HCT116 (cell line): Measurements from ENCODE around the gene RAVER1. TPM values are rescaled to one million over a fixed set of nuclear protein-coding genes. Genes with fewer than 3 reads are reported as not detected.

Experiments
- ATAC-seq: fragments of 200-7000 bp; cut with Tn5 transposase; 2 replicates; pipeline ENCODE4 v1.9.1; 2020; ENCODE audit warnings: mild to moderate bottlenecking, moderate library complexity
- BruUV-seq: library from RNA; stranded (reverse); fragments of 400-500 nt; replicated peaks from 2 replicates; lab custom pipeline; 2021; lab: Mats Ljungman, UMichigan
- CTCF ChIA-PET: fragments of 300-600 bp; sonication (Branson Sonifier 250); formaldehyde crosslinking; loops from one replicate; lab custom pipeline; 2021; ENCODE audit warnings: antibody characterized with exemption; lab: Charles Lee
- POLR2A ChIA-PET: fragments of 300-600, 350-600 bp; sonication (Branson Sonifier 250); formaldehyde crosslinking; loops from one replicate; lab custom pipeline; 2021; ENCODE audit warnings: antibody characterized with exemption; lab: Charles Lee
- RAD21 ChIA-PET, 2 experiments: fragments of 300-600 bp; sonication (Branson Sonifier 250); formaldehyde crosslinking; loops; one replicate each; lab custom pipeline; 2023; ENCODE audit warnings: low total read pairs in 2 of 2; ENCODE audit not compliant: uncharacterized antibody in 2 of 2, unreplicated experiment in 2 of 2, low non-redundant PET in 1 of 2; lab: Charles Lee
- DNase-seq: peaks from one replicate; pipeline ENCODE4 v3.0.0-alpha.2; 2010; ENCODE audit warnings: low read depth, low spot score
- H2AFZ ChIP-seq: fragments of 200-600 bp; shearing (Covaris generic), sonication (generic); 2 replicates; pipeline ENCODE4 v1.6.1; 2017; ENCODE audit warnings: low read depth, mixed run types, mixed read lengths, antibody characterized with exemption, low read length; ENCODE audit not compliant: poor library complexity, severe bottlenecking
- H3K27ac ChIP-seq: 2 replicates; pipeline ENCODE4 v1.5.1; 2012; ENCODE audit warnings: low read depth, low read length
- H3K27me3 ChIP-seq: fragments of 200-600 bp; sonication (generic); 2 replicates; pipeline ENCODE4 v1.6.1; 2016; ENCODE audit warnings: mixed run types, low read length, mixed read lengths; ENCODE audit not compliant: insufficient read depth
- H3K36me3 ChIP-seq, 2 experiments: fragments of 200-500 bp in 1 of 2; fragments of 200-600 bp in 1 of 2; sonication (Bioruptor generic) in 1 of 2; sonication (generic) in 1 of 2; 2 replicates each; pipeline versions ENCODE4 v1.5.1 to v1.6.1; 2014 to 2016; ENCODE audit warnings: low read length in 2 of 2, inconsistent platforms in 1 of 2, mixed read lengths in 1 of 2, mixed run types in 1 of 2; ENCODE audit not compliant: insufficient read depth in 2 of 2, control insufficient read depth in 1 of 2
- H3K4me1 ChIP-seq, 2 experiments: fragments of 200-600 bp in 1 of 2; sonication (generic) in 1 of 2; 2 replicates each; pipeline versions ENCODE4 v1.5.1 to v1.6.1; 2012 to 2017; ENCODE audit warnings: low read length in 2 of 2, inconsistent platforms in 1 of 2, mild to moderate bottlenecking in 1 of 2, mixed read lengths in 1 of 2, mixed run types in 1 of 2, moderate library complexity in 1 of 2; ENCODE audit not compliant: insufficient read depth in 2 of 2, control insufficient read depth in 1 of 2
- H3K4me2 ChIP-seq: fragments of 200-600 bp; sonication (generic); 2 replicates; pipeline ENCODE4 v1.6.1; 2017; ENCODE audit warnings: mixed run types, low read length, mixed read lengths
- H3K4me3 ChIP-seq, 2 experiments: fragments of 200-600 bp in 1 of 2; sonication (generic) in 1 of 2; replicated peaks in 1 of 2; 2 replicates each; pipeline ENCODE4 v1.5.1; 2011 to 2016; ENCODE audit warnings: low read length in 2 of 2, control low read depth in 1 of 2, low read depth in 1 of 2, mild to moderate bottlenecking in 1 of 2, mixed read lengths in 1 of 2, mixed run types in 1 of 2
- H3K79me2 ChIP-seq: fragments of 200-600 bp; sonication (generic); 2 replicates; pipeline ENCODE4 v1.6.1; 2017; ENCODE audit warnings: mild to moderate bottlenecking, mixed run types, low read length, moderate library complexity, mixed read lengths; ENCODE audit not compliant: insufficient read depth
- H3K9ac ChIP-seq: fragments of 200-600 bp; sonication (generic); 2 replicates; pipeline ENCODE4 v1.6.1; 2016; ENCODE audit warnings: low read length, mixed read lengths
- H3K9me2 ChIP-seq: fragments of 200-600 bp; sonication (generic), shearing (Covaris generic); 2 replicates; pipeline ENCODE4 v1.6.1; 2017; ENCODE audit warnings: mixed run types, mild to moderate bottlenecking, moderate library complexity; ENCODE audit not compliant: insufficient read depth
- H3K9me3 ChIP-seq, 2 experiments: fragments of 200-500 bp in 1 of 2; fragments of 200-600 bp in 1 of 2; sonication (Bioruptor generic) in 1 of 2; sonication (generic) in 1 of 2; 2 replicates each; pipeline ENCODE4 v1.6.1; 2014 to 2017; ENCODE audit warnings: low read length in 2 of 2, mixed read lengths in 2 of 2, inconsistent platforms in 1 of 2, low read depth in 1 of 2, mild to moderate bottlenecking in 1 of 2, mixed run types in 1 of 2, moderate library complexity in 1 of 2; ENCODE audit not compliant: control insufficient read depth in 1 of 2, insufficient read depth in 1 of 2
- H4K20me1 ChIP-seq: fragments of 200-600 bp; sonication (generic), shearing (Covaris generic); 2 replicates; pipeline ENCODE4 v1.6.1; 2017; ENCODE audit warnings: mixed run types, mild to moderate bottlenecking, moderate library complexity; ENCODE audit not compliant: insufficient read depth
- CEBPB ChIP-seq: IDR thresholded peaks from 2 replicates; pipeline ENCODE4 v1.6.1; 2012; ENCODE audit warnings: low read depth
- EGR1 ChIP-seq: IDR thresholded peaks from 2 replicates; pipeline ENCODE4 v1.6.1; 2012; ENCODE audit warnings: low read depth
- ELF1 ChIP-seq: IDR thresholded peaks from 2 replicates; pipeline ENCODE4 v1.6.1; 2012; ENCODE audit warnings: low read depth, borderline replicate concordance
- EZH2 ChIP-seq: fragments of 200-600 bp; sonication (generic); IDR thresholded peaks from 2 replicates; pipeline ENCODE4 v1.6.1; 2017; ENCODE audit warnings: antibody characterized with exemption, mixed run types
- EZH2phosphoT487 ChIP-seq: fragments of 200-600 bp; IDR thresholded peaks from 2 replicates; pipeline ENCODE4 v1.6.1; 2018; ENCODE audit warnings: antibody characterized with exemption, borderline replicate concordance
- FOSL1 ChIP-seq: IDR thresholded peaks from 2 replicates; pipeline ENCODE4 v1.6.1; 2012; ENCODE audit warnings: low read depth
- POLR2A ChIP-seq: IDR thresholded peaks from 2 replicates; pipeline ENCODE4 v1.7.0; 2011; ENCODE audit warnings: borderline replicate concordance; ENCODE audit not compliant: insufficient read depth, insufficient read length; ENCODE audit errors: extremely low read depth
- POLR2AphosphoS5 ChIP-seq: IDR thresholded peaks from 2 replicates; pipeline ENCODE4 v1.6.1; 2011; ENCODE audit warnings: mild to moderate bottlenecking, low read depth, low read length, moderate library complexity
- SIN3A ChIP-seq: IDR thresholded peaks from 2 replicates; pipeline ENCODE4 v1.6.1; 2012; ENCODE audit warnings: low read depth
- SRF ChIP-seq: IDR thresholded peaks from 2 replicates; pipeline ENCODE4 v1.6.1; 2012; ENCODE audit warnings: low read depth
- TCF7L2 ChIP-seq: IDR thresholded peaks from 2 replicates; pipeline ENCODE4 v1.7.0; 2011; ENCODE audit warnings: borderline replicate concordance, inconsistent platforms; ENCODE audit not compliant: insufficient read depth, insufficient read length; ENCODE audit errors: extremely low read depth
- ZFX ChIP-seq: fragments of 450-650 bp; IDR thresholded peaks from 2 replicates; pipeline ENCODE4 v1.6.1; 2017
- ZNF274 ChIP-seq: fragments of 200-500 bp; sonication (Bioruptor generic); IDR thresholded peaks from 2 replicates; pipeline ENCODE4 v1.6.1; 2014; ENCODE audit warnings: mild to moderate bottlenecking, low read depth, low read length, inconsistent platforms
- intact Hi-C: fragments of 100-400 bp; cut with micrococcal nuclease; formaldehyde crosslinking; loops from 2 replicates; pipeline ENCODE4 v1.10.0; 2022
- total RNA-seq: library from RNA; stranded (reverse); gene quantifications from one replicate; pipeline ENCODE4 v1.2.1, GENCODE V29; 2021; ENCODE audit not compliant: unreplicated experiment
- TF ChIP-seq, protein P1 (sequence below): IDR thresholded peaks from 2 replicates; pipeline ENCODE4 v1.6.1; 2011; ENCODE audit warnings: mild to moderate bottlenecking, low read length, moderate library complexity; ENCODE audit not compliant: insufficient replicate concordance; ENCODE audit errors: extremely low read depth
- TF ChIP-seq, protein P2 (sequence below): IDR thresholded peaks from 2 replicates; pipeline ENCODE4 v1.6.1; 2012
- TF ChIP-seq, protein P3 (sequence below): IDR thresholded peaks from 2 replicates; pipeline ENCODE4 v1.6.1; 2012
- TF ChIP-seq, protein P4 (sequence below): IDR thresholded peaks from 2 replicates; pipeline ENCODE4 v1.6.1; 2012; ENCODE audit warnings: low read depth
- TF ChIP-seq, protein P5 (sequence below), 3 experiments: fragments of 200-600 bp in 1 of 3; sonication (generic) in 1 of 3; IDR thresholded peaks in 2 of 3; conservative IDR thresholded peaks in 1 of 3; 2 replicates each; pipeline ENCODE4 v1.5.1; 2012 to 2017; ENCODE audit warnings: low read depth in 2 of 3, low read length in 2 of 3, antibody characterized with exemption in 1 of 3, borderline replicate concordance in 1 of 3, control low read depth in 1 of 3, mild to moderate bottlenecking in 1 of 3, mixed read lengths in 1 of 3, mixed run types in 1 of 3, moderate library complexity in 1 of 3; ENCODE audit not compliant: insufficient read depth in 1 of 3

Gene RAVER1
- total RNA-seq, 1 experiment from 2014 or later: 71.0 TPM

DNA sequence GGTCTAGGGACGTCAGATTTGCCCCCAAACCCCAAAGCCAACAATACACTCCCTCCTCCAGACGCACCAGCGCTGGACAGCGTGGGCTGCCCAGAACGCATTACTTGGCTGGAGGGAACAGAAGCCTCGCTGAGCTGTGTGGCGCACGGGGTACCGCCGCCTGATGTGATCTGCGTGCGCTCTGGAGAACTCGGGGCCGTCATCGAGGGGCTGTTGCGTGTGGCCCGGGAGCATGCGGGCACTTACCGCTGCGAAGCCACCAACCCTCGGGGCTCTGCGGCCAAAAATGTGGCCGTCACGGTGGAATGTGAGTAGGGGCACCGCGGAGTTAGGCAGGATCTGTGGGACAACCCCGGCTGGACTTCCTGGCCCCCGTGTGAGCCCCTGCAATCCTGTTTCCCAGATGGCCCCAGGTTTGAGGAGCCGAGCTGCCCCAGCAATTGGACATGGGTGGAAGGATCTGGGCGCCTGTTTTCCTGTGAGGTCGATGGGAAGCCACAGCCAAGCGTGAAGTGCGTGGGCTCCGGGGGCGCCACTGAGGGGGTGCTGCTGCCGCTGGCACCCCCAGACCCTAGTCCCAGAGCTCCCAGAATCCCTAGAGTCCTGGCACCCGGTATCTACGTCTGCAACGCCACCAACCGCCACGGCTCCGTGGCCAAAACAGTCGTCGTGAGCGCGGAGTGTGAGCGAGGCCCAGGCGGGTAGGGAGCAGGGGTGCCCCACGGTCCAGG is 39.5 kb downstream of the RAVER1 start:
- CTCF ChIA-PET: no interaction called here
- no peak overlapping the region; the same call in 1 of the 2 replicates for H3K27ac ChIP-seq
- no TSS peak for BruUV-seq
- no peak for TF ChIP-seq EZH2
- no peak for TF ChIP-seq SIN3A
- TF ChIP-seq, protein P1, sequence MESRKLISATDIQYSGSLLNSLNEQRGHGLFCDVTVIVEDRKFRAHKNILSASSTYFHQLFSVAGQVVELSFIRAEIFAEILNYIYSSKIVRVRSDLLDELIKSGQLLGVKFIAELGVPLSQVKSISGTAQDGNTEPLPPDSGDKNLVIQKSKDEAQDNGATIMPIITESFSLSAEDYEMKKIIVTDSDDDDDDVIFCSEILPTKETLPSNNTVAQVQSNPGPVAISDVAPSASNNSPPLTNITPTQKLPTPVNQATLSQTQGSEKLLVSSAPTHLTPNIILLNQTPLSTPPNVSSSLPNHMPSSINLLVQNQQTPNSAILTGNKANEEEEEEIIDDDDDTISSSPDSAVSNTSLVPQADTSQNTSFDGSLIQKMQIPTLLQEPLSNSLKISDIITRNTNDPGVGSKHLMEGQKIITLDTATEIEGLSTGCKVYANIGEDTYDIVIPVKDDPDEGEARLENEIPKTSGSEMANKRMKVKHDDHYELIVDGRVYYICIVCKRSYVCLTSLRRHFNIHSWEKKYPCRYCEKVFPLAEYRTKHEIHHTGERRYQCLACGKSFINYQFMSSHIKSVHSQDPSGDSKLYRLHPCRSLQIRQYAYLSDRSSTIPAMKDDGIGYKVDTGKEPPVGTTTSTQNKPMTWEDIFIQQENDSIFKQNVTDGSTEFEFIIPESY: no peak
- no peak for TF ChIP-seq POLR2A
- TF ChIP-seq TCF7L2: no peak
- TF ChIP-seq POLR2AphosphoS5: no peak
- TF ChIP-seq EGR1: no peak
- TF ChIP-seq, protein P2, sequence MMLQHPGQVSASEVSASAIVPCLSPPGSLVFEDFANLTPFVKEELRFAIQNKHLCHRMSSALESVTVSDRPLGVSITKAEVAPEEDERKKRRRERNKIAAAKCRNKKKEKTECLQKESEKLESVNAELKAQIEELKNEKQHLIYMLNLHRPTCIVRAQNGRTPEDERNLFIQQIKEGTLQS: no peak
- TF ChIP-seq, protein P3, sequence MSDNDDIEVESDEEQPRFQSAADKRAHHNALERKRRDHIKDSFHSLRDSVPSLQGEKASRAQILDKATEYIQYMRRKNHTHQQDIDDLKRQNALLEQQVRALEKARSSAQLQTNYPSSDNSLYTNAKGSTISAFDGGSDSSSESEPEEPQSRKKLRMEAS: no peak
- no peak for TF ChIP-seq SRF
- no peak for TF ChIP-seq ZFX
- no peak for TF ChIP-seq ZNF274
- TF ChIP-seq ELF1: no peak
- no peak for TF ChIP-seq EZH2phosphoT487
- no peak for TF ChIP-seq CEBPB
- TF ChIP-seq, protein P4, sequence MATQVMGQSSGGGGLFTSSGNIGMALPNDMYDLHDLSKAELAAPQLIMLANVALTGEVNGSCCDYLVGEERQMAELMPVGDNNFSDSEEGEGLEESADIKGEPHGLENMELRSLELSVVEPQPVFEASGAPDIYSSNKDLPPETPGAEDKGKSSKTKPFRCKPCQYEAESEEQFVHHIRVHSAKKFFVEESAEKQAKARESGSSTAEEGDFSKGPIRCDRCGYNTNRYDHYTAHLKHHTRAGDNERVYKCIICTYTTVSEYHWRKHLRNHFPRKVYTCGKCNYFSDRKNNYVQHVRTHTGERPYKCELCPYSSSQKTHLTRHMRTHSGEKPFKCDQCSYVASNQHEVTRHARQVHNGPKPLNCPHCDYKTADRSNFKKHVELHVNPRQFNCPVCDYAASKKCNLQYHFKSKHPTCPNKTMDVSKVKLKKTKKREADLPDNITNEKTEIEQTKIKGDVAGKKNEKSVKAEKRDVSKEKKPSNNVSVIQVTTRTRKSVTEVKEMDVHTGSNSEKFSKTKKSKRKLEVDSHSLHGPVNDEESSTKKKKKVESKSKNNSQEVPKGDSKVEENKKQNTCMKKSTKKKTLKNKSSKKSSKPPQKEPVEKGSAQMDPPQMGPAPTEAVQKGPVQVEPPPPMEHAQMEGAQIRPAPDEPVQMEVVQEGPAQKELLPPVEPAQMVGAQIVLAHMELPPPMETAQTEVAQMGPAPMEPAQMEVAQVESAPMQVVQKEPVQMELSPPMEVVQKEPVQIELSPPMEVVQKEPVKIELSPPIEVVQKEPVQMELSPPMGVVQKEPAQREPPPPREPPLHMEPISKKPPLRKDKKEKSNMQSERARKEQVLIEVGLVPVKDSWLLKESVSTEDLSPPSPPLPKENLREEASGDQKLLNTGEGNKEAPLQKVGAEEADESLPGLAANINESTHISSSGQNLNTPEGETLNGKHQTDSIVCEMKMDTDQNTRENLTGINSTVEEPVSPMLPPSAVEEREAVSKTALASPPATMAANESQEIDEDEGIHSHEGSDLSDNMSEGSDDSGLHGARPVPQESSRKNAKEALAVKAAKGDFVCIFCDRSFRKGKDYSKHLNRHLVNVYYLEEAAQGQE: no peak
- TF ChIP-seq FOSL1: no peak
- TF ChIP-seq, protein P5, sequence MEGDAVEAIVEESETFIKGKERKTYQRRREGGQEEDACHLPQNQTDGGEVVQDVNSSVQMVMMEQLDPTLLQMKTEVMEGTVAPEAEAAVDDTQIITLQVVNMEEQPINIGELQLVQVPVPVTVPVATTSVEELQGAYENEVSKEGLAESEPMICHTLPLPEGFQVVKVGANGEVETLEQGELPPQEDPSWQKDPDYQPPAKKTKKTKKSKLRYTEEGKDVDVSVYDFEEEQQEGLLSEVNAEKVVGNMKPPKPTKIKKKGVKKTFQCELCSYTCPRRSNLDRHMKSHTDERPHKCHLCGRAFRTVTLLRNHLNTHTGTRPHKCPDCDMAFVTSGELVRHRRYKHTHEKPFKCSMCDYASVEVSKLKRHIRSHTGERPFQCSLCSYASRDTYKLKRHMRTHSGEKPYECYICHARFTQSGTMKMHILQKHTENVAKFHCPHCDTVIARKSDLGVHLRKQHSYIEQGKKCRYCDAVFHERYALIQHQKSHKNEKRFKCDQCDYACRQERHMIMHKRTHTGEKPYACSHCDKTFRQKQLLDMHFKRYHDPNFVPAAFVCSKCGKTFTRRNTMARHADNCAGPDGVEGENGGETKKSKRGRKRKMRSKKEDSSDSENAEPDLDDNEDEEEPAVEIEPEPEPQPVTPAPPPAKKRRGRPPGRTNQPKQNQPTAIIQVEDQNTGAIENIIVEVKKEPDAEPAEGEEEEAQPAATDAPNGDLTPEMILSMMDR (IDR thresholded peaks at IDR 0.05 in 2 of 3, conservative IDR thresholded peaks at IDR 0.05 in 1 of 3; ENCODE audit: borderline replicate concordance in 1 of 3, insufficient read depth in 1 of 3, low read depth in 2 of 3, low read length in 2 of 3): no peak
- TF ChIP-seq, all 23 proteins: peak for 0
- H3K9ac ChIP-seq: no peak overlapping the region
- H3K4me2 ChIP-seq: no peak overlapping the region
- H3K9me2 ChIP-seq: no peaks in the 10 kb centered on the region
- no peak for ATAC-seq
- H3K79me2 ChIP-seq: peaks cover 16% of the 10 kb centered on the region; the same call in 1 of the 2 replicates
- no peaks in the 10 kb centered on the region for H4K20me1 ChIP-seq
- H3K4me3 ChIP-seq: no peak overlapping the region
- peaks cover 9 to 42% of the 10 kb centered on the region in 2 experiments for H3K4me1 ChIP-seq
- ChIA-PET POLR2A (no interaction called here), RAD21 (no interaction called here)
- no peak overlapping the region for H2AFZ ChIP-seq
- H3K9me3 ChIP-seq: no peaks in the 10 kb centered on the region
- H3K36me3 ChIP-seq: peaks cover 2 to 23% of the 10 kb centered on the region in 2 experiments; a peak in 2 of 4 replicates
- DNase-seq: no peak
- intact Hi-C loops: no loop called here
- no peaks in the 10 kb centered on the region for H3K27me3 ChIP-seq
